WTC11 (cell line): Measurements from ENCODE around the gene SNCAIP.

Source experiments
- ATF6 ChIP-seq: sonication (generic); formaldehyde crosslinking; IDR thresholded peaks from 2 replicates; pipeline ENCODE4 v1.8.1; 2023; ENCODE audit warnings: mild to moderate bottlenecking, missing genetic modification reagents
- CTCF ChIP-seq: fragments of 200-600 bp; IDR thresholded peaks from 2 replicates; pipeline ENCODE4 v1.8.0; 2022; ENCODE audit warnings: antibody characterized with exemption
- E2F1 ChIP-seq: sonication (generic); formaldehyde crosslinking; IDR thresholded peaks from 2 replicates; pipeline ENCODE4 v1.8.0; 2022; ENCODE audit warnings: mild to moderate bottlenecking, missing genetic modification reagents
- FOXJ3 ChIP-seq: sonication (generic); formaldehyde crosslinking; IDR thresholded peaks from 2 replicates; pipeline ENCODE4 v1.9.0; 2021; ENCODE audit warnings: missing genetic modification reagents, mild to moderate bottlenecking, borderline replicate concordance
- MAX ChIP-seq: sonication (generic); formaldehyde crosslinking; IDR thresholded peaks from 2 replicates; pipeline ENCODE4 v1.8.0; 2022; ENCODE audit warnings: mild to moderate bottlenecking, missing genetic modification reagents
- NFE2L1 ChIP-seq: sonication (generic); formaldehyde crosslinking; IDR thresholded peaks from 2 replicates; pipeline ENCODE4 v1.8.1; 2023; ENCODE audit warnings: missing genetic modification reagents
- NFYB ChIP-seq: sonication (generic); formaldehyde crosslinking; conservative IDR thresholded peaks from 2 replicates; pipeline ENCODE4 v1.8.0; 2022; ENCODE audit warnings: low read depth, missing genetic modification reagents
- NR3C1 ChIP-seq: sonication (generic); formaldehyde crosslinking; conservative IDR thresholded peaks from 2 replicates; pipeline ENCODE4 v1.8.1; 2023; ENCODE audit warnings: low read depth, mild to moderate bottlenecking, missing genetic modification reagents
- TCF7 ChIP-seq: sonication (generic); formaldehyde crosslinking; IDR thresholded peaks from 2 replicates; pipeline ENCODE4 v1.8.0; 2022; ENCODE audit warnings: mild to moderate bottlenecking, low read depth, missing genetic modification reagents, moderate library complexity
- USF2 ChIP-seq: sonication (generic); formaldehyde crosslinking; IDR thresholded peaks from 2 replicates; pipeline ENCODE4 v1.8.1; 2023; ENCODE audit warnings: mild to moderate bottlenecking, missing genetic modification reagents, moderate library complexity
- ZNF423 ChIP-seq: fragments of 250-450 bp; sonication (Bioruptor Pico); IDR thresholded peaks from 2 replicates; pipeline ENCODE4 v2.1.2; 2022; ENCODE audit warnings: mild to moderate bottlenecking, moderate library complexity
- TF ChIP-seq, protein P1 (sequence below): sonication (generic); formaldehyde crosslinking; IDR thresholded peaks from 2 replicates; pipeline ENCODE4 v1.8.1; 2023; ENCODE audit warnings: mild to moderate bottlenecking, missing genetic modification reagents
- TF ChIP-seq, protein P2 (sequence below): sonication (generic); formaldehyde crosslinking; IDR thresholded peaks from 2 replicates; pipeline ENCODE4 v1.8.1; 2023; ENCODE audit warnings: mild to moderate bottlenecking, moderate library complexity, missing genetic modification reagents

- no peak for TF ChIP-seq CTCF
- TF ChIP-seq NFYB (CRISPR knock-in tag), result no peak
- TF ChIP-seq TCF7 (CRISPR knock-in tag), result no peak
- TF ChIP-seq, protein P1, sequence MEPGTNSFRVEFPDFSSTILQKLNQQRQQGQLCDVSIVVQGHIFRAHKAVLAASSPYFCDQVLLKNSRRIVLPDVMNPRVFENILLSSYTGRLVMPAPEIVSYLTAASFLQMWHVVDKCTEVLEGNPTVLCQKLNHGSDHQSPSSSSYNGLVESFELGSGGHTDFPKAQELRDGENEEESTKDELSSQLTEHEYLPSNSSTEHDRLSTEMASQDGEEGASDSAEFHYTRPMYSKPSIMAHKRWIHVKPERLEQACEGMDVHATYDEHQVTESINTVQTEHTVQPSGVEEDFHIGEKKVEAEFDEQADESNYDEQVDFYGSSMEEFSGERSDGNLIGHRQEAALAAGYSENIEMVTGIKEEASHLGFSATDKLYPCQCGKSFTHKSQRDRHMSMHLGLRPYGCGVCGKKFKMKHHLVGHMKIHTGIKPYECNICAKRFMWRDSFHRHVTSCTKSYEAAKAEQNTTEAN, result no peak
- no peak for TF ChIP-seq ATF6 (CRISPR knock-in tag)
- TF ChIP-seq MAX (CRISPR knock-in tag), result no peak
- TF ChIP-seq, protein P2, sequence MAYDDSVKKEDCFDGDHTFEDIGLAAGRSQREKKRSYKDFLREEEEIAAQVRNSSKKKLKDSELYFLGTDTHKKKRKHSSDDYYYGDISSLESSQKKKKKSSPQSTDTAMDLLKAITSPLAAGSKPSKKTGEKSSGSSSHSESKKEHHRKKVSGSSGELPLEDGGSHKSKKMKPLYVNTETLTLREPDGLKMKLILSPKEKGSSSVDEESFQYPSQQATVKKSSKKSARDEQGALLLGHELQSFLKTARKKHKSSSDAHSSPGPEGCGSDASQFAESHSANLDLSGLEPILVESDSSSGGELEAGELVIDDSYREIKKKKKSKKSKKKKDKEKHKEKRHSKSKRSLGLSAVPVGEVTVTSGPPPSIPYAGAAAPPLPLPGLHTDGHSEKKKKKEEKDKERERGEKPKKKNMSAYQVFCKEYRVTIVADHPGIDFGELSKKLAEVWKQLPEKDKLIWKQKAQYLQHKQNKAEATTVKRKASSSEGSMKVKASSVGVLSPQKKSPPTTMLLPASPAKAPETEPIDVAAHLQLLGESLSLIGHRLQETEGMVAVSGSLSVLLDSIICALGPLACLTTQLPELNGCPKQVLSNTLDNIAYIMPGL (CRISPR knock-in tag), result no peak
- TF ChIP-seq USF2 (CRISPR knock-in tag), result no peak
- no peak for TF ChIP-seq E2F1 (CRISPR knock-in tag)
- no peak for TF ChIP-seq FOXJ3 (CRISPR knock-in tag)
- no peak for TF ChIP-seq ZNF423 (CRISPR knock-in tag)
- TF ChIP-seq NFE2L1 (CRISPR knock-in tag), result no peak
- no peak for TF ChIP-seq NR3C1 (CRISPR knock-in tag)
Observed at GRCh38 chr5:122457178-122457826, 145.3 kb downstream of the SNCAIP start.
